ENCODE measurements around the gene RUNX2.

Gene RUNX2

DNA sequence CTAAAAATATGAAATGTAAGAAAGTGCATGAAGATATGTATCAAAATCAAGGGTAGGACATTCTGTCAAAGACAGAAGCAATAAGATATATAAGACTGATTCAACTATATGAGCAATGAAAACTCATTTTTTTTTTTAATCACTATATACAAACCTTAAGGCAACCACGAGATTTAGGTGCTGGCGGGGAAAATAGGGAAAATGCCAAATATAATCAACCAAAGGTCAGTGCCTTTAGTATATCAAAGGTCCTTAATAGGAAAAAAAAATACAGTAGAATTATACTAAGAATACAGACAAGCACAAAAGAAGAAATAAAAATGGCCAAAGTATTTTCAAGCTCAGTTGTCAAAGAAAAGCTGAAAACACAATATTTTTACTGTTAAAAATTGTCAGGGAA lies 25.5 kb downstream of the RUNX2 start:
- DNase-seq, result no peak

DNA sequence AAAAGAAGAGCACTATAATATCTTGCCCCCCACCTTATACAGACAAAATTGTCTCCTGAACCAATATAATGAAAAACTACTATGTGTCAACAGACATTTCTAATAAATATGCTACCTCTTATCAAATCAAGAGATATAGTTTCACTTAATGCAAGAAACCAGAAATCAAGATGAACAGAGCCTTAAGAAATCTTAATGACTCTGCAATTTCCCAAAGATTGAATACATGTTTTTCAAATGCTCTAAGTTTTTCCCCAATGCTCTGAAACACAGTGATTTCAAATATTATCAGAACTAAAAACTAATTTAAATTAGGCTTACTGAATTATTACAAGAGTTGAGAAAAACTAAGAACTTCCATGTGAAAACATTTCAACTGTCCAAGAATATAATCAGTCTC lies 36.3 kb downstream of the RUNX2 start:
- no peak for DNase-seq

DNA sequence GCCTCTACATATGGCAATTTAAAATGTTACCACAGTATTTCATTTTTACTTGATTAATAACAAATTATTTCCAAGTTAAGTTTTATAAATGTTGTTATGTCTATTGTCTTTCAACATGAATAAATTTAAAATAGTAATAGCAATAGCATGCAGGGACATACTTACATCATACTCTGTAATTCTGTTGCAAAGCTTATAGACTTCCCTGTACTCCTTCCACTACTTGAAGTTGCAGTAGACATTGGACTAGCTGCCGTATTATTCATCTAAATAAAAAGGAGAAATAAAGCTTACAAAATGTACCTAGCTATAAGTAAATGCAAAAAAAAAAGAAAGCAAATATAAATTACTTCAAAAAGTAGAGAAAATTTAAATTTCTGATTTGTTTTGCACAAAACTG lies 36.9 kb downstream of the RUNX2 start:
- no peak for DNase-seq

DNA sequence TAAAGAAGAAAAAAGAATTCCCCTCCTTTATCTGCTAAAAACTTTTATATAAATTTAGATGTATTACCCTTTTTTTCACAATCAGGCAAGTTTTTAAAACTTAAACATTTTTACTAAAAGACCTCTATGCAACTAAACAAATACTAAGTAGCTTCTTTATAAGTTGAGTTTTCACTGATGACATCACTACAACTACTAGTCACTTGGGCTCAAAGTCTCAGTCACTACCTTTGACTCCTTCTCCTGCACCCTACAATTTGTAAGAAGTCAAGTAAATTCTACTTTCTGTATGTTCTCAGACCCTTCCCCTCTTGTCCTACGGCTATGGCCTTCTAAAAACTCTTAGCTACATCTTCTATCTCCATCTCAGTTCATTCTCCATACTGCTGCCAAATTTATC lies 38.4 kb downstream of the RUNX2 start:
- no peak for DNase-seq

DNA sequence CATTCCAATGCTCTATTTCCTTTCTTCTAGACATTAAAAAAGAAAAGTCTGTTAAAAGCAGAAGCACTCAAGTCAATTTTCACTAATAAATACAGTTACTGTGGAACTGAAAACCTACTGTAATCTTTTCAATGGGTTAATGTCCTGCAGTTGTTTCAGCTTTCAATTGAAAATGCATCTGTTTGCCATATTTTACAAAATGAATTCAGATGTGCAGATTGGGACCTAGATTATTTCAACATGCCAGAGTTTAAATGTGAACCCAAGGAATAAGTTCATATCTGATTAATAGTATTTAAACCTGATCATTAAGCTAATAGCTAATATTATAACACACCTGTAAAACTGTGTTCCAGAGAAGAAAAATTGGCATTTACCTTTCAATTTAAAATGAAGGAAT lies 39.9 kb downstream of the RUNX2 start:
- no peak for DNase-seq

DNA sequence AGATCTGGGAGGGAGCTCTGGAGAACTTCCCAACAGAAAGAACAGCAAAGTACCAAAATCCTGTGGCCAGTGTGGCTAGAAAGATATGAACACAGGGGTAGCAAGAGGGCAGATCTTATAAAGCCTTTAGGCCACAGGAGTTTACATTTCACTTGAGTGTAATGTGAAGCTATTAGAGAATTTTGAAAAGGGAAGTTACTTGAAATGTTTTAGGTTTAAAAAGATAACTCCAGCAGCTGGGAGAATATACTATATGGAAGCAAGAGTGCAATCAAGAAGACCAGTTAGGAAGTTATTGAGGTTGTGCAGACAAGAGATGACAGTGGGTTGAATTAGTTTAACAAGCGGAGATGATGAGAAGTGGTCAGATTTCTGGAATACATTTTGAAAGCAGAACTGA lies 41.7 kb downstream of the RUNX2 start:
- DNase-seq, result no peak

DNA sequence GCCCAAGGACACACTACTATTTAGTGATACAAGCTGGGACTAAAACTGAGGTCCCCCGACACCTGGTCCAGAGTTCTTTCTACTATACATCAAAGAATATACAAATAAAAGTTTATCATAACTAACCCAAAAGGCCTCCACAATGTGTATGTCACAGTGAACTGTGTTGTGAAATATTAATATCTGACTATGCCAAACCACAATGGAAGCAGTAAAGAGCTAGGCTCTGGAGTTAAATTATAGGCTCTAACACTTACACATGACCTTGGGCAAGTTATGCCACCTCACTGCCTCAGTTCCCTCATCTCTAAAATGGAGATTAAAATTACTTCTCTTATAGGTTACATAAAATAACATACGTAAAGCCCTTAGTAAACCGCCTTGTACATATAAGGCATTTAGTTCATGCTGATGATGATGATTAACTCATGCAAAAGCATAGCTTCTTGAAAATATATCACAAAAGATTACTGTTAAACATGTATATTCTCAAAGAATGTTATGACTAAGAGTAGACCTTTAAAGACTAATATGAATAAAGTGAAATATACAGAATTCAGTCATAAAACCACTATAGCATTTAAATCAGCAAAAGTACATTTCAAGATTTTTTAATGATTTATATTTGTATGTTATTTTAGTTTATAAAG lies 43.9 kb downstream of the RUNX2 start:
- DNase-seq, result no peak

DNA sequence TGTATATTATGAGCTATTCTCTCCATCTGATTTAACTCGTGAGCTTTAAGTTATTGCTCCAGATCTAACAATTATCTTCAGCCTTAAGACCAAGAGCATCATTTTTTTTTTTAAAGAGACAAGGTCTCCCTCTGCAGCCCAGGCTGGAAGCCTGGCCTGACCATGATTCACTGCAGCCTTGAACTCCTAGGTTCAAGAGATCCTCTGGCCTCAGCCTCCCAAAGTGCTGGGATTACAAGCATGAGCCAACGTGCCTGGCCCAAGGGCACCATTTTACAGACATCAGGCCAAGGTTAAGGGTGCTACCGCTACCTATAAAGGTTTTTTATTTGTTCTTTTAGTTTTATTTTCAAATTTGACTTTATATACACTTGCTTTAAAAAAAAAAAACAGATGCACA lies 47.3 kb downstream of the RUNX2 start:
- no peak for DNase-seq

DNA sequence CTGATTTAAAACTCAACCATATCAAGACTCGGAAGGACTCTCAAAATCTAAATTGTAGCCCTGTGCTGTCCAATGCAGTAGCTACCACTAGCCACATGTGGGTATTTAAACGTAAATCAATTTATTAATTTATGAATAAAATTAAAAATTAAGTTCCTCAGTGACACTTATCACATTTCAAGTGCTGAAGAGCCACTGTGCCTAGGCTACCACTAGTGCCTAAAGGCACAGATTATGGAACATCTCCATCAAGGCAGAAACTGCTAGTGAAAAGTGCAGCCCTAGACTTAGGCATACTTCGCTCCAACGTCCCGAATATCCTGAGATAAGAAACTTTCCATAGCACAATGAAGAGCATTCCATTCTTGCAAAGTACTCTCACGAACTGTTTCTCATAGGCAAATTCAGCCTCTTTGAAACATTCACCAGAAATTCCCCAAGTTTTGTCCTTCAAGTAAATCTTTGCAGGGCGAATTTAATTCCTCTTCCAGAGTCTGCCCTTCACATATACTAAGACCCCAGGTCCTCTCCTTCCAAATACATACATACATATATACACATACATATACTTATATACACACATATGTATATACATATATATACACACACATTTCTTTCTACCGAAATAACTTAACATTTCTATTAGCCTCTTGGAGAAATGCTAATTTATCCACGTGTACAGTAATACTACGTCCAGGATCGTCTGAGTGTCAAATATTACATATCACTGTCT lies 48.3 kb downstream of the RUNX2 start:
- DNase-seq, result peak; percentile 38

DNA sequence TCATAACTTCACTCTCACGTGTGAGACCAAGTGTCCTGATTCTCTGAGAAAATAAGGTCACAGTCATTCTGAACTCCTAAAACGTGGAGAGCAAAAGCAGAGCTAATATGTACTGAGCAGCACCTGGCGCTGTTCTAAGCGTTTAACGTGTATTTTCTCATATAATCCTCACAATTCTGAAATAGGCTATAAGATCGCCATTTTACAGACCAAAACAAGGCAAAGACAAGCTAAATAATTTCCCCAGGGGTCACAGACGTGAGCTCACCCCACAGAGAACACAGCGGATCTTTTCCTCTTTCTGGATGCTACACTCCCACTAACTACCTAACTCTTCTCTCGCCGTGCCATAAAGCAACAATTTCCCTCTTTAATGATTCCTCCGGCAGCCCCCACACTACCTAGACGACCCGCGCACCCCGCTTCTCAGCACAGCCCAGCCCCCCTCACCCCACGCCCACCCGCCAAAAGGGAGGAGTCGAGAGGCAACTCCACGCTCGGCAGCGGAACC lies 49.0 kb downstream of the RUNX2 start:
- DNase-seq, result no peak

DNA sequence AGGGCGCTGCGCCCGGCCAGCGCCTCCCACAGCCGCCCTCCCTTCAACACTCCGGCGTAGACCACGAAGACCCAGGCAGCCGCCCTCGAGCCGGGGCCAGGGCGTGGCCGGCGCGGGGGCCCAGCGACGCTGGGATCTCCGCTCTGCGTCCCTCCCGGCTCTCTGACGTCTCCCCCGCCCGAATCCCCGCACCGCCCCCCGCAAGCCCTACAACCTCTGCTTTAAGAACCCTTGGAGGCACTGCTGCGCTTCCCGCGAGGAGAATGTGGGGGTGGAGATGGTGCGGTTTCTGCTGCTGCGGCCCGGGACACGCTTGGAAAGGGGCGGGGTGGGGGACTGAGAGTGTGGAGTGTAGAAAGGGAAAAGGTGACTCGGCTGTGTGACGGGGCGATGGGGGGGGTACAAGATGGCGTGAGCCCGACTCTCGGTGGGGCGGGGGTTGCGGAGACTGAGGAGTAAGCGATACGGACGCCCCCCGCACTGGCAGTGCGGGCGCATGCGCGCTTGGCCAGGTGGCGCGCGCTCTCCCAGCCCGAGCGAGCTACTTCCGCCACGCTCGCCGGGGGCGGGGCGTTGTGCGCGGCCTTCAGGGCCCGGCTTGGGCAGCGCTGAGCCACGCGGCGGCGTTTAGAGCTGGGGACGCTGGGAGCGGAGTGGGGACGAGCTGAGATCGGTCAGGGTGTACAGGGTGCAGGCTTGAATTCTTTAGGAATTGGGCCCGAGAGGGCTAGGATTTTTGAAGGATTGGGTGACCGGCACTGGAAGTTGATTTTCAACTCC lies 49.6 kb downstream of the RUNX2 start, which contains the start of gene SUPT3H:
SUPT3H (minus strand) TSS at position 381 of the 780 bp plus-strand sequence.
- DNase-seq, result peak; percentile 97

DNA sequence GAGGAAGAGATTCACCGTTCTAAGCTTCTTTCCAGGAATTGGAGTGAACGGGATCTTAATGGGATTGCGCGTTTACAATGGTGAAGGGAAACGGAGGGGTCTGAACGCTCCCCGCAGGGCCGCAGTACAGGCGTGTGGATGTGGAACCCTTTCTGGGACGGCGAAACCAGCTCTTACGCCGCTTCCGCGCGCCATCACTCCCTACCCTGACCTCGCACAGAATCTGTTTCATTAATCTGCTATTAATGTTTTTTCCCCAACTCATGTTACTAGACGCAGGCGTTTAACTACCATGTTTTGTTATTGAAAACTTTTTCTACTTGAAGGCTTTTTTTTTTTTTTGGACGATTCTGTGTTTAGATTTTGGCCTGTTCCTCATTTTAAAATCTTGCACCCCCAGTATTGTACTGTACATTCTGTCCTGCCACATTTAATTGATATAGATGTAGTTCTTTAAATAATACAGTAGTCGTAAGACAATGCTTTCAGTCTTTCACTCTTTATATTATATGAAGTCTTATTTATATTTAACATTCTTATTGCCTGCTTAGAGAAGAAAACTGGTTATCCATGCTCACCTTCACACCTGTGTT lies 50.3 kb downstream of the RUNX2 start:
- DNase-seq, result peak; percentile 97

DNA sequence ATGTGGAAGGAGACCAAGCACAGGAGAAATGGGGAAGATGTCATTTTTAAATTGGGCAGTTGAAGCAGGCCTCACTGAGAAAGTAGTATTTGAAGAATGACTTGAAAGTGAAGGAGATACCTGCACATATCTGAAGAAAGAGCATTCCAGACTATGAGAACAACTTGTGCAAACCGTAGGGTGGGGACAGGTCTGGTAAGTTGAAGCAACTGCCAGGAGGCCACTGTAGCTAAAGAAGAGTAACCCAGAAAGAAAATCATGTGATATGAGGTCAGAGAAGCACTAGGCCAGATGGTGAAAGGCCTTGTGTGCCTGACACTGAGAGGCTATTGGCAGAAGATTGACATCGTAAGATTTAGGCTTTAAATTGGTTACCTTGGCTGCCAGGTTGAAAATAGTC lies 54.3 kb downstream of the RUNX2 start:
- no peak for DNase-seq

DNA sequence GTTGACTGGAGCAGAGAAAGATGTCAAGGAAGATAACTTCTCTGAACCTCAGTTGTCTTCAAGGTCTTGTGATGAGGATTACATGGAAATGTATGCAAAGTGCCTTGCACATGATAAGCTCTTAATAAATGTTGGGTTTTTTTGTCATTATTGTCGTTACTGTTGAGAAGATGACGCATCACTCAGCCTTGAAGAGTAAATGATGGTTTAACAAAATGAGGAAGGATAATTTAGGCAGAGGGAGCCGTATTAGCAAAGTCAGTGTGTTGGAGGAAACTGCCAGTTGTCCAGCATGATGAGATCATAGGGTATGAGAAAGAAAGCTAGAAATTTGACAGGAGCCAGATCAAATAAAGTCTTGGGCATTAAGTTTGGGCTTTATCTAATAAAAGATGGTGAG lies 58.4 kb downstream of the RUNX2 start:
- DNase-seq, result no peak

DNA sequence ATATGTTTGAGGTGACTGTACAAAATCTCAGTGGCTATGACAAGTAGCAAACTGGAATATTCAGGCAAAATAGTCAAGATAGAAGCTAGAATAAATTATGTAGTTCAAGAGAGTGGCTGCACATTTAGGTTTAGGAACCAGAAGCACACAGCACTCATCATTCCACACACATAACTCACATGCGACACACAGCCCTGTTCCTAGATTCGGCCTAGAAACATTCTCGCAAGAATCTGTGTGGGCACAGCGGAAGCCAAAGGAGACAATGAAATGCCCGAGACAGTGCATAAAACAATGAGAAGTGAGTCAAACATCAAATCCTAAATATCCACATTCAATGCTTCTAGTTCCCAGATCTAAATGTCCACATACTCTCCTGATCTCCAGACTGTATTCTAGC lies 59.1 kb downstream of the RUNX2 start:
- DNase-seq, result no peak

DNA sequence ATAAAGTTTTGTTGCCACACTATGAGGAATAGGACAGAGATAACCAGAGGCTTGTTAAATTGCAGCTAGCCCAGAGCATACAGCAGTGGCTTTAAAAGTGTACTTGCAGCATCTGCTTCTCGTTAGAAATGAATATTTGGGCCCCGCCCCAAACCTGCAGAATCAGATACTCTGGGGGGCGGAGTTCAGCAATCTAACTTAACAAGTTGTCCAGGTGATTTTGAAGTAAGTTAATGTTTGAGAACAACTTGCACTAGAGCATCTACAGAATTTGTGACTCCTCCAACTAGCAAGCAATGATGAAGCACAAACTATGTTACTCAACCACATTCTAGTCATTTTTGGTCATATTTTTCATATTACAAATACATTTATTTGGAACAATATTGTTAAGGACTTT lies 60.2 kb downstream of the RUNX2 start:
- peak; percentile 55 for DNase-seq

DNA sequence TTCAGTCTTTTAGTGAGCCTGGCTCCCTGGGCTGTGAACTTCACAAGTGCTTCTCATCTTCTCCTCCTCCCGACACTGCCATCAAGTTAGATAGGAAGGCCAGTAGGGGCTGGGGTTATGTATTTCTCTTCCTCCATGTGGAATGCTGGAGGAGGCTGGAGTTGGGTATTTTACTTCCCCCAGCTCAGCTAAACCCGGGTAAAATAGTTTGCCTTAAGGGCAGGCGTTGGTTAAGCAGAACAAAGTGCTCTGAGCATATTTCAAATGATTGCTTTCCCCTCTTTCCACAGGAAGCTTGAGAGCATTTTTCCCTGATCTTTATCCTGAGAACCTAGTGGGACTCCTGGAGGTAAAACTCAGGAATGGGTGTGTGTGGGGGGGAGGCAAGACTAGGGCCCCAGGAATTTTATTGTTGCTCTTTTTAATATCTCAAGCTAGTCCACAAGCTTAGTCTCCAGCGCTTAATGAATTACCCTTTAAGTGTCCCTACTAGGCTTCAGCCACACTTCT lies 66.5 kb downstream of the RUNX2 start:
- no peak for DNase-seq

DNA sequence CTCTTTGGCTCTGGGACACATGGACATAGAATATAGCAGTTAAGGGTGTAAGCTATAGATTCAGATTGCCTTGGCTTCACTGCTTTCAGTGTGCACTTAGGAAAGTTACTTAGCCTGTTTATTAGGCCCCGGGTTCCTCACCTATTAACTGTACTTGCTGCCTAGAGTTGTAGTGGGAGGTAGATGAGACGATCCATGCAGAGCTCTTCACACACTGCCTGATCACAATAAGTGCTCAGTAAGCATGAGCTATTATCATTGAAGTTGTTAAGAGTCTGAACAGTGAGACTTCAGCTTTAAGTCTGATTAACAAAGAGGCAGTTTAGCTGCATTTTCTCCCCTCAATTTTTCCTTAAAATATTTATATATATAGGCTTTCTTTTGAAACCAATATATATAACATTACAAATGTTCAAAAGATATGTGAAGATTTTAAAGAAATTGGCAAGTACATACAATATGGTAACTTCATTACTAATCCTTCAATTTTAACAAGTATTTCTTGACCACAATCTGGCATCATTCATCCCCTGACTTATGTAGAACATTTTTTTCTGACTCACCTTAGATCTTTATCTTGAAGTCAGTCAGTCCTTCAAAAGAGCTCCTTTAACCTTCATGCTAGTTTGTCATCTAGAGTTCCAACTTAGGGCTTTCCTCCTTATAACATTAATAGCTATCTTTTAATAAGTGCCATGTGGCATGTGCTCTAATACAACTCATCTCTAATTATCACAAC lies 70.1 kb downstream of the RUNX2 start:
- DNase-seq, result peak; percentile 9

DNA sequence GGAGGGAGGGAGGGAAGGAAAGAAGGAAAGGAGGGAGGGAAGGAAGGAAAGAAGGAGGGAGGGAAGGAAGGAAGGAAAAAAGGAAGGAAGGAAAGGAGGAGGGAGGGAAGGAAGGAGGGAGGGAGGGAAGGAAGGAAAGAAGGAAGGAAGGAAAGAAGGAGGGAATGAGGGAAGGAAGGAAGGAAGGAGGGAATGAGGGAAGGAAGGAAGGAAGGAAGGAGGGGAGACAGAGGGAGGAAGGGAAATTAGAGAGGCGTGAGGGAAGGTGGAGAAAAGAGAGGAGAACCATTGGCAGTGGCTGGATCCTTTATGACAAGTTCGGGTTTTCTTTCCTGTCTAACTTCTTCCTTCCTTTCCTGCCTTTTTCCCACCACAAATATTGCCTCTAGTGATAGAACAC lies 71.9 kb downstream of the RUNX2 start:
- DNase-seq, result no peak

DNA sequence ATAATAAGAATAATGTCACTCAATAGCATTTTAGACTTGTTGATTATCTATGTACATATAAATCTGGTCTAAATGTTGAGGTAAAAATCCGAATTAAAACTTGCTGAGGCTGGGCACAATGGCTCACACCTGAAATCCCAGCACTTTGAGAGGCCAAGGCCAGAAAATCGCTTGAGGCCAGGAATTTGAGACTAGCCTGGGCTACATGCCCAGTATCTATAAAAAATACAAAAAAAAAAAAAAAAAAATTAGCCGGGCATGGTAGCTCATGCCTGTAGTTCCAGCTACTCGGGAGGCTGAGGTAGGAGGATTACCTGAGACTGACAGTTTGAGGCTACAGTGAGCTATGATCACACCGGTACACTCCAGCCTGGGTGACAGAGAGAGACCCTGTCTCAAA lies 83.8 kb downstream of the RUNX2 start:
- no peak for DNase-seq

DNA sequence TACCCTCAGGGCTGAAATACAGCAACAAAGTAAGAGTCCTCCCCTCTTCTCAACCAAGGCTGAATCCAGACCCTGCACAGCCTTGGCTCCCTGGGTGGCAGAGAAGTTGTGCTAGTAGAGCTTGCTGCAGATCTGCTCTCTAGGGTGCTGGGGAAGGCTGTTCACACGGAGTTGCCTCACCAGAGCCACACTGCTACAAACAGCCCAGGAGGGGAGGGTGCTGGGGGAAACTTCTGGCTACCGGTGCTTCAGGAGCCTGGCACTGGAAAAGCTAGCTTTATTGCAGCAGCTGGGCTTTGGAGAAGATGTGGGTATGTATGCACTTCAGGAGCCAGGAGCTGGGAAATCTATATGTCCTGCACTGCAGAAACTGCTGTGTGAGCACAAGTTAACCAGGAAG lies 87.2 kb downstream of the RUNX2 start:
- peak; percentile 5 for DNase-seq

DNA sequence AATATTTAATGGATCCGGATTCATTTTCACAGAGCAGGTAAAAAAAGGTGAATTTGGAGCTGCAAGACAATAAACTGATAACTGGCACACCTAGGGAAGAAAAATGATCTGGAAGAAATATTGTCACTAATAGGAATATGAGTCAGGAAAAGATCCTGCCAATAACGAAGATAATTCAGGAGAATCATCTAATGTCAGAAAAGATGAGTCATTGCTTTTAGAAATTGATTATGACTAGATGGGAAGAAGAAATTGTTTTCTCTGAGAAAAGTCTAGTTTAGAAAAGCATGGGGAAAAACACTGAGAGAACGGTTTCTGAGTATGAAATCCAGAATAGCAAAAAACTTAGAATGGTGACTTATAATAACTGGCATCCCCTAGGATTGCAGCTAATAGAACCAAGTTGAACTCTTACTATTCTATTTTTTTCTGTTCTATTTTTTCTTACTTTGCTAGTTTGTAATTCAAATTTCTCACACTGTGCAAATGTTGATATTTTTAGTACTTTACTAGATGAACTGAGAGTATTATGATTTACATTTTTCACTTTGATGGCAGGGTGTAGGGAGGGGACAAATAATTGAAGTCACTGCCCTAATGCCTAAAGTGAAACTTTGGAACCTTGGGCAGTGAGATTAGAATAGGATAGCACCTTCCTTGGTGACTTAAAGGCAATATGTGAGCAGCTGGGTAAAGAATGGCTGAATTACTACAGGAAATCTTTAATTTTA lies 87.8 kb downstream of the RUNX2 start:
- no peak for DNase-seq

Data from NCI-H510A treated with DMSO at 0.1 percent for 48 hours (cell line).